SJSA1 (cell line): ENCODE measurements around the gene PSMG4. TPM values are rescaled to one million over a fixed set of nuclear protein-coding genes. Genes with fewer than 3 reads are reported as not detected.

Source experiments
- DNase-seq, 2 experiments: peaks; one replicate each; pipeline ENCODE4 v3.0.0-alpha.2; 2015 to 2020; ENCODE audit warnings: low spot score in 2 of 2, low read depth in 1 of 2
- H3K27ac ChIP-seq: fragments of 250-450 bp; sonication (Bioruptor Pico); 2 replicates; pipeline ENCODE4 v1.5.1; 2020; ENCODE audit warnings: mild to moderate bottlenecking, moderate library complexity
- H3K27me3 ChIP-seq: fragments of 250-450 bp; sonication (Bioruptor Pico); replicated peaks from 2 replicates; pipeline ENCODE4 v1.5.1; 2020; ENCODE audit warnings: mild to moderate bottlenecking, moderate library complexity
- H3K36me3 ChIP-seq: fragments of 250-450 bp; sonication (Bioruptor Pico); 2 replicates; pipeline ENCODE4 v1.5.1; 2020; ENCODE audit warnings: mild to moderate bottlenecking
- H3K4me1 ChIP-seq: fragments of 250-450 bp; sonication (Bioruptor Pico); replicated peaks from 2 replicates; pipeline ENCODE4 v1.6.1; 2021; ENCODE audit warnings: mild to moderate bottlenecking
- H3K4me3 ChIP-seq: fragments of 250-450 bp; sonication (Bioruptor Pico); 2 replicates; pipeline ENCODE4 v1.5.1; 2020; ENCODE audit warnings: mild to moderate bottlenecking
- H3K9me3 ChIP-seq: fragments of 250-450 bp; sonication (Bioruptor Pico); replicated peaks from 2 replicates; pipeline ENCODE4 v1.5.1; 2020; ENCODE audit warnings: mild to moderate bottlenecking
- total RNA-seq: library from RNA; depleted of rRNA; stranded (reverse); fragments of >200 nt; shearing (Covaris generic); gene quantifications from 2 replicates; pipeline ENCODE4 v1.2.3, GENCODE V29; 2014

PSMG4 gene
- total RNA-seq, 1 experiment from 2014 or later, result 16.1 TPM

- DNase-seq, result peak; percentile 45 to 57
- Histone ChIP-seq H3K9me3 (no peaks in the 10 kb centered on the region), H3K4me3 (peak overlapping the region; percentile 46), H3K4me1 (peaks cover 17% of the 10 kb centered on the region), H3K27ac (no peak overlapping the region), H3K36me3 (no peaks in the 10 kb centered on the region; the same call in 1 of the 2 replicates), H3K27me3 (peaks cover 6% of the 10 kb centered on the region)
Measured at GRCh38 chr6:3226481-3227362, 32.0 kb upstream of the PSMG4 start.

GRCh38 chr6:3227363-3228045 lies 31.2 kb upstream of the PSMG4 start, which contains the start of gene TUBB2B:
Gene TUBB2B (minus strand): TSS chr6:3227653. CDS start chr6:3227543, 110 bp downstream.
- Histone ChIP-seq H3K4me1 (peaks cover 20% of the 10 kb centered on the region), H3K4me3 (peak within 1 kb of the TSS; percentile 46), H3K36me3 (no peaks in the 10 kb centered on the region; the same call in 1 of the 2 replicates), H3K9me3 (0 out of 2 replicates have a peak, but pooled peaks cover 1% of the 10 kb centered on the region), H3K27ac (no peak within 1 kb of the TSS), H3K27me3 (peaks cover 6% of the 10 kb centered on the region)
- DNase-seq, result peak; percentile 46 to 54

GRCh38 chr6:3228046-3228671 lies 30.6 kb upstream of the PSMG4 start:
- no peak for DNase-seq
- Histone ChIP-seq H3K4me1 (peaks cover 20% of the 10 kb centered on the region), H3K27ac (no peak overlapping the region), H3K4me3 (no peak overlapping the region; the same call in 1 of the 2 replicates), H3K27me3 (peaks cover 9% of the 10 kb centered on the region), H3K9me3 (0 out of 2 replicates have a peak, but pooled peaks cover 3% of the 10 kb centered on the region), H3K36me3 (no peaks in the 10 kb centered on the region; the same call in 1 of the 2 replicates)

GRCh38 chr6:3228771-3229565 lies 29.8 kb upstream of the PSMG4 start:
- DNase-seq, result no peak
- peaks cover 6% of the 10 kb centered on the region; the same call in 1 of the 2 replicates for H3K27me3 ChIP-seq
- H3K4me1 ChIP-seq, result peaks cover 20% of the 10 kb centered on the region
- no peak overlapping the region for H3K27ac ChIP-seq
- H3K36me3 ChIP-seq, result no peaks in the 10 kb centered on the region; the same call in 1 of the 2 replicates
- H3K4me3 ChIP-seq, result no peak overlapping the region
- 0 out of 2 replicates have a peak, but pooled peaks cover 3% of the 10 kb centered on the region for H3K9me3 ChIP-seq

- DNase-seq, result no peak
Measured at GRCh38 chr6:3229566-3230178, 29.1 kb upstream of the PSMG4 start.

GRCh38 chr6:3230256-3230882 lies 28.4 kb upstream of the PSMG4 start:
- no peak overlapping the region; the same call in 1 of the 2 replicates for H3K4me3 ChIP-seq
- H3K27ac ChIP-seq, result no peak overlapping the region
- H3K4me1 ChIP-seq, result peaks cover 20% of the 10 kb centered on the region
- no peaks in the 10 kb centered on the region; the same call in 1 of the 2 replicates for H3K36me3 ChIP-seq
- peaks cover 6% of the 10 kb centered on the region; the same call in 1 of the 2 replicates for H3K27me3 ChIP-seq
- H3K9me3 ChIP-seq, result 0 out of 2 replicates have a peak, but pooled peaks cover 3% of the 10 kb centered on the region
- no peak for DNase-seq

More at GRCh38 chr6:3229566-3230178, 29.1 kb upstream of the PSMG4 start:
- Histone ChIP-seq H3K36me3 (no peaks in the 10 kb centered on the region; the same call in 1 of the 2 replicates), H3K4me3 (no peak overlapping the region), H3K9me3 (0 out of 2 replicates have a peak, but pooled peaks cover 3% of the 10 kb centered on the region), H3K27me3 (peaks cover 6% of the 10 kb centered on the region; the same call in 1 of the 2 replicates), H3K27ac (no peak overlapping the region), H3K4me1 (peaks cover 20% of the 10 kb centered on the region)

GRCh38 chr6:3230900-3231246 lies 27.9 kb upstream of the PSMG4 start:
- Histone ChIP-seq H3K36me3 (no peaks in the 10 kb centered on the region; the same call in 1 of the 2 replicates), H3K9me3 (0 out of 2 replicates have a peak, but pooled peaks cover 3% of the 10 kb centered on the region), H3K27me3 (peaks cover 6% of the 10 kb centered on the region; the same call in 1 of the 2 replicates), H3K4me1 (peaks cover 20% of the 10 kb centered on the region), H3K27ac (no peak overlapping the region), H3K4me3 (peak overlapping the region; percentile 46)
- peak in 1 of 2 experiments; percentile 61 for DNase-seq

- no peaks in the 10 kb centered on the region for H3K36me3 ChIP-seq
- H3K4me3 ChIP-seq, result peak overlapping the region; percentile 46
- peaks cover 6% of the 10 kb centered on the region; the same call in 1 of the 2 replicates for H3K27me3 ChIP-seq
- peak overlapping the region; percentile 27; the same call in 1 of the 2 replicates for H3K27ac ChIP-seq
- H3K4me1 ChIP-seq, result peaks cover 17% of the 10 kb centered on the region
- DNase-seq, result peak; percentile 73 to 79
- H3K9me3 ChIP-seq, result 0 out of 2 replicates have a peak, but pooled peaks cover 3% of the 10 kb centered on the region
Measured at GRCh38 chr6:3231247-3232016, 27.3 kb upstream of the PSMG4 start.

- Histone ChIP-seq H3K4me1 (peaks cover 9% of the 10 kb centered on the region), H3K36me3 (no peaks in the 10 kb centered on the region), H3K4me3 (peak overlapping the region; percentile 46), H3K27me3 (peaks cover 6% of the 10 kb centered on the region; the same call in 1 of the 2 replicates), H3K27ac (no peak overlapping the region), H3K9me3 (0 out of 2 replicates have a peak, but pooled peaks cover 3% of the 10 kb centered on the region)
- no peak for DNase-seq
Measured at GRCh38 chr6:3232017-3232945, 26.5 kb upstream of the PSMG4 start.

GRCh38 chr6:3233321-3233720 lies 25.4 kb upstream of the PSMG4 start:
- Histone ChIP-seq H3K4me1 (peaks cover 5% of the 10 kb centered on the region), H3K27me3 (0 out of 2 replicates have a peak, but pooled peaks cover 3% of the 10 kb centered on the region), H3K36me3 (no peaks in the 10 kb centered on the region), H3K9me3 (0 out of 2 replicates have a peak, but pooled peaks cover 3% of the 10 kb centered on the region), H3K27ac (no peak overlapping the region), H3K4me3 (no peak overlapping the region)
- DNase-seq, result no peak
